ENCODE results near the gene TMEM269. TPM values are rescaled to one million over a fixed set of nuclear protein-coding genes. Genes with fewer than 3 reads are reported as not detected.

The TMEM269 gene
- total and polyA plus RNA-seq, 10 of the 15 experiments (the other 5 are each of a cell fraction or from before 2014, with no cell fraction given) = 0.02 to 0.26 (median 0.06) TPM; not detected in 2

- TF ChIP-seq ZNF207 (IDR thresholded peaks at IDR 0.05; ENCODE audit: borderline replicate concordance) = no peak
- TF ChIP-seq ZZZ3 (IDR thresholded peaks at IDR 0.05; ENCODE audit: control insufficient read depth, insufficient read length, low read depth) = no peak
- TF ChIP-seq RELB (IDR thresholded peaks at IDR 0.05; ENCODE audit: low read depth) = no peak
- no peak for TF ChIP-seq WRNIP1 (IDR thresholded peaks at IDR 0.05; ENCODE audit: borderline replicate concordance, low read depth, low read length)
- no peak for TF ChIP-seq TAF1 (IDR thresholded peaks at IDR 0.05; ENCODE audit: borderline replicate concordance, low read depth, low read length)
Measured at GRCh38 chr1:42739753-42740700, 44.8 kb upstream of the TMEM269 start, which contains the start of gene CLDN19 (continued).

GRCh38 chr1:42740851-42741580, 43.8 kb upstream of the TMEM269 start:
- Histone ChIP-seq H3K9me3 (replicated peaks; ENCODE audit: control insufficient read depth, insufficient read depth, low read length) (no peaks in the 10 kb centered on the region), H3K4me2 (ENCODE audit: control insufficient read depth, insufficient read depth) (no peak overlapping the region), H3K4me3 (no peak overlapping the region), H3K36me3 (ENCODE audit: control insufficient read depth in 2 of 2, insufficient read depth in 2 of 2, low read length in 1 of 2) (no peaks in the 10 kb centered on the region), H3K9ac (ENCODE audit: control insufficient read depth, insufficient read depth, low read length) (no peak overlapping the region), H3K4me1 (ENCODE audit: control insufficient read depth, insufficient read depth, low read length) (peaks cover 11% of the 10 kb centered on the region), H3K27ac (ENCODE audit: control insufficient read depth, insufficient read depth) (no peak overlapping the region), H4K20me1 (ENCODE audit: control insufficient read depth, insufficient read depth) (no peaks in the 10 kb centered on the region), H3K79me2 (ENCODE audit: control insufficient read depth, insufficient read depth, low read length) (no peaks in the 10 kb centered on the region), H3K27me3 (replicated peaks in 1 of 2; ENCODE audit: control insufficient read depth in 2 of 2, insufficient read depth in 2 of 2, low read length in 1 of 2) (no peaks in the 10 kb centered on the region), H2AFZ (ENCODE audit: control insufficient read depth, low read depth, low read length) (no peak overlapping the region)
- DNase-seq (ENCODE audit: low read depth, low spot score) (no peak), FAIRE-seq (no peak), ATAC-seq (no peak)
- intact Hi-C loops (cut with micrococcal nuclease; ENCODE audit: unreplicated experiment) (no loop called here), in situ Hi-C loops (cut with MboI) (no loop called here)
- ChIA-PET POLR2A (no interaction called here), CTCF (interaction anchor here (1.0 kb wide), 1 partner anchor 163 kb away, joined by 3 read pairs; no protein-coding TSS in a partner anchor), SMC1A (ENCODE audit: uncharacterized antibody, unreplicated experiment) (no interaction called here), RAD21 (ENCODE audit: unreplicated experiment) (no interaction called here)
- no TSS peak for BruUV-seq (replicated peaks)
- 38% methylated on average over 17 of the region's 19 CpGs for WGBS (ENCODE audit: insufficient coverage, insufficient replicate concordance, low lambda C conversion rate, missing lambda C conversion rate)
- TF ChIP-seq RAD21 (IDR thresholded peaks at IDR 0.05; ENCODE audit: insufficient read depth, low read depth, low read length) (no peak), GABPA (IDR thresholded peaks at IDR 0.05; ENCODE audit: low read depth) (no peak), HDAC2 (IDR thresholded peaks at IDR 0.05) (no peak), TCF3 (IDR thresholded peaks at IDR 0.05; ENCODE audit: borderline replicate concordance, insufficient read depth, low read depth, low read length) (no peak), PKNOX1 (IDR thresholded peaks at IDR 0.05) (no peak), ESRRA (IDR thresholded peaks at IDR 0.05; ENCODE audit: low read length) (no peak), BCLAF1 (IDR thresholded peaks at IDR 0.05) (no peak), MTA3 (IDR thresholded peaks at IDR 0.05; ENCODE audit: borderline replicate concordance, low read length) (no peak)

Data from GM12878 (cell line).